Mucosa of descending colon (tissue), 3 donors: ENCODE results near the gene ZCCHC14. TPM values are rescaled to one million over a fixed set of nuclear protein-coding genes. Genes with fewer than 3 reads are reported as not detected.

Experiments
- ATAC-seq: fragments of 200-7000 bp; cut with Tn5 transposase; one replicate; pipeline ENCODE4 v1.9.1; 2020; ENCODE audit warnings: mild to moderate bottlenecking, moderate library complexity
- DNase-seq, 3 donors: peaks; one replicate each; pipeline ENCODE4 v3.0.0-alpha.2; 2020
- H3K36me3 ChIP-seq: fragments of 200-600 bp; one replicate; pipeline ENCODE4 v1.8.0; 2021; ENCODE audit warnings: low read depth, mild to moderate bottlenecking
- H3K4me1 ChIP-seq: fragments of 200-600 bp; one replicate; pipeline ENCODE4 v1.8.0; 2021; ENCODE audit warnings: low read depth, mild to moderate bottlenecking
- H3K4me3 ChIP-seq: fragments of 200-600 bp; one replicate; pipeline ENCODE4 v1.8.0; 2021; ENCODE audit warnings: mild to moderate bottlenecking
- H3K9me3 ChIP-seq: fragments of 200-600 bp; one replicate; pipeline ENCODE4 v1.8.0; 2021; ENCODE audit warnings: mild to moderate bottlenecking
- CTCF ChIP-seq: fragments of 200-600 bp; IDR thresholded peaks from one replicate; pipeline ENCODE4 v1.8.0; 2022; ENCODE audit warnings: antibody characterized with exemption, mild to moderate bottlenecking
- intact Hi-C, 2 donors: fragments of 100-400 bp; cut with DNase I in 1 of 2; cut with micrococcal nuclease in 1 of 2; formaldehyde crosslinking; loops; one replicate each; pipeline versions ENCODE4 v1.11.0 to v1.11.1; 2022; cut with DNase I, micrococcal nuclease
- total RNA-seq, 3 donors: library from RNA; stranded (reverse); fragmentation: NEBNext Ultra II Directional in 2 of 3; extraction: Animal tissue kit (Norgen Biotek cat#: 25700) in 2 of 3; gene quantifications; one replicate each; pipeline versions ENCODE4 v1.2.1 to v1.2.4, GENCODE V29; 2021 to 2023
- donor health status: DM: no; HTN: no; CAD: no; lungs with moderate emphysema.
- donor health status: DM: no; HTN: no; CAD: no.
- donor health status: DM: no; HTN: yes; CAD: no.

Gene ZCCHC14
- total RNA-seq, 3 donors from 2014 or later = 30.3 to 36.4 (median 32.3) TPM

DNA sequence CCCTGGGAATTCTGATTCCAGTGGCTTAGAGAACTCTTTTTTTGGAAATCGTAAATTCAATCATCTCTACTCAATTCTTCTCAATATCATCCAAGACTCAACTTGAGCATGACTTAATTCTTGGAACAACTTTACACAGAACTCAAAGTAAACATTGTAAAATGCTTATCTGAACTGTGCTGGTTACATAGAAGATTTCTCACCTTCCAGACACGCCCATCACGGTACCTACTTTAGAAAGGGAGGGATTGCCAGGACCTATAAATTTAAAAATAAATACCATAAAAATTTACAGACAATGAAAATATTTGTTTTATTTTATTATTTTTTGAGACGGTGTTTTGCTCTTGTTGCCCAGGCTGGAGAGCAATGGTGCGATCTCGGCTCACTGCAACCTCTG is 74.2 kb downstream of the ZCCHC14 start:
- intact Hi-C loops = no loop called here
- DNase-seq (peak in 1 of 3 donors; percentile 55), ATAC-seq (peak; percentile 85)
- Histone ChIP-seq H3K36me3 (peaks cover 7% of the 10 kb centered on the region), H3K9me3 (no peaks in the 10 kb centered on the region), H3K4me3 (no peak overlapping the region), H3K4me1 (no peaks in the 10 kb centered on the region)
- no peak for TF ChIP-seq CTCF

- DNase-seq = no peak
- Histone ChIP-seq H3K4me3 (no peak overlapping the region), H3K4me1 (no peaks in the 10 kb centered on the region), H3K9me3 (no peaks in the 10 kb centered on the region), H3K36me3 (peaks cover 7% of the 10 kb centered on the region)
- peak; percentile 20 for ATAC-seq
- intact Hi-C loops = no loop called here
- TF ChIP-seq CTCF = no peak
Measured at GRCh38 chr16:87418216-87418615, 74.6 kb downstream of the ZCCHC14 start.

DNA sequence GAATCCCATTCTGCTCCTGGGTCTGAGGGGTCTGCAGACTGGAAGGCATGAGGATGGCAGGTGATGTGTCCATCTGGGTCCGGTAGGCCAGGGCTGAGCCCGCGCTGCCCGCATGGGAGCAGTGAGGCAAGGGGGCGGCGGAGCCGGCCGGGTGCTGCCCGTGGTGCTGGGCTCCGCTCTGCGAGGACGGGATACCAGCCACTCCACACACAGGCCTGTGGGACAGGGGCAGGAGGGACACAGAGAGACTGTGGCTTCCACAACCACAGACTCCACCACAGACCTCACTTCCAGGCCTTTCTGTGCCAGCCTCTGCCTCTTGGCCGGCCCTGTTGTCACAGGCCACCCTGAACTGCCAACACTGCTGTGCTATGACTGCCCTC is 75.3 kb downstream of the ZCCHC14 start:
- no peaks in the 10 kb centered on the region for H3K9me3 ChIP-seq
- ATAC-seq (no peak), DNase-seq (no peak)
- intact Hi-C loops = no loop called here
- no peaks in the 10 kb centered on the region for H3K4me1 ChIP-seq
- H3K4me3 ChIP-seq = no peak overlapping the region
- no peak for TF ChIP-seq CTCF
- peaks cover 8% of the 10 kb centered on the region for H3K36me3 ChIP-seq

DNA sequence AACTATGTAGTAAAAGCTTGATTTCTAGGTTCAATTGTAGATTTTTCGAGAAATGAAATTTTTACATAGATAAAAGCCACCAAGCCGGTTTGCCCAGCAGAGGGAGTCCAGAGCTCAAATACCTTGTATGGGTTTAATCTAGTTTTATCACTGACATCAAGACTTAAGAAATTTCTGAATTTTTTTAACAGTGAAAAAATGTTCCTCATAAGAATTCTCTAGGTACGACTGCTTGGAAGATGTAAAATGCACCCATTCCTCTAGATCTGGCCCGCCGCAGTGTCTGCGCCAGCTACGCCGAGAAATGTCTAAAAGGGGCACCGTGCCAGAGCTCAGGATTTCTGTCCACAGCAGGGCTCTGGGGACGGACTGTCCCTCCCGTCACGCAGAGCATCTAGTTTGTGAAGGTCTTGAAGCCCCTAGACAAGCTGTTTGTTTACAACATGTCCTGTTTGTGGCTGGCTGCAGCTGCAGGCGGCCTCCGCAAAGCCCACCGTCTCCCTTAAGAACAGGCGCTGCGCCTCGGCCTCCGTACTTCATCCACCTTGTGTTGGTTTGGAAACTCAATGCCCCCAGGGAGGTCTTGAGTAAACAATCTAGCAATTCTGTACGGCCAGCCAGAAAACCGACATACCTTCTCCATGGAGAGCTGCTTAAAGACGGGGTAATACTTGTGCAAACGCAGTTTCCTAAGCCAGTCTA is 75.8 kb downstream of the ZCCHC14 start:
- no peak overlapping the region for H3K4me3 ChIP-seq
- TF ChIP-seq CTCF = peak; percentile 31
- no peaks in the 10 kb centered on the region for H3K4me1 ChIP-seq
- ATAC-seq (no peak), DNase-seq (peak in 1 of 3 donors; percentile 77)
- H3K36me3 ChIP-seq = peaks cover 14% of the 10 kb centered on the region
- no peaks in the 10 kb centered on the region for H3K9me3 ChIP-seq
- intact Hi-C loops = no loop called here

DNA sequence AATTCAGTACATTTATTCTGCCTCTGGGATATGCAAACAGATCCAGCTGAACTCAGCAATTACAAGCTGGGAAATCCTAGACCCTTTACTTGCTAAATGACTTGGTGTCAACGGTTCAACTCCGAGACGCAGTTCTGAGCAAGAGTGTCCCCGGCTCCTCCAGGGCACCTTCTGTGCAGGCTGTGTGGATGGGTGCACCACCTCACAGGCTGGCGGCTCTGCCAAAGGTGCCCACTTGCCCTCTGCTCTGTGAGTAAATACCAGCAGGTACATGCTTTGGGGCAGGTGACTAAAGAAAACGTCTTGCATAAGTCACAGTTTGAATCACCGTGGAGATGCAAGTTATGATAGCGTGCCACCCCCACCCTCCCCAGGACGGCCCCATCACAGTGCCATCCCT is 77.4 kb downstream of the ZCCHC14 start:
- Histone ChIP-seq H3K9me3 (no peaks in the 10 kb centered on the region), H3K4me1 (no peaks in the 10 kb centered on the region), H3K36me3 (peaks cover 15% of the 10 kb centered on the region), H3K4me3 (no peak overlapping the region)
- DNase-seq (no peak), ATAC-seq (no peak)
- intact Hi-C loops = no loop called here
- TF ChIP-seq CTCF = no peak
